ENCODE data around the gene THEM4. TPM values are rescaled to one million over a fixed set of nuclear protein-coding genes. Genes with fewer than 3 reads are reported as not detected.
"Not testable (repeated sequence)": the region's sequence is repeated elsewhere in the genome, so short reads cannot be mapped to it uniquely, and the experiment has no call there.

THEM4 gene
- total and polyA plus RNA-seq, 7 donors = 10.1 to 20.4 (median 13.8) TPM

GRCh38 chr1:151855933-151856332, 53.4 kb downstream of the THEM4 start:
- H3K9me3 ChIP-seq = no peaks in the 10 kb centered on the region
- H3K36me3 ChIP-seq (ENCODE audit: insufficient read depth in 1 of 2, low read depth in 1 of 2) = no peaks in the 10 kb centered on the region
- intact Hi-C loops (cut with DNase I) = no loop called here
- 63 to 74% (median 64%) methylated on average over 4 of the region's 4 CpGs for WGBS, 3 donors
- no peak overlapping the region for H3K4me3 ChIP-seq
- H3K27me3 ChIP-seq (ENCODE audit: insufficient read depth in 3 of 3, low read length in 2 of 3) = peaks cover 0 to 4% (median 2%) of the 10 kb centered on the region in 3 donors
- H3K4me1 ChIP-seq = no peaks in the 10 kb centered on the region
- no peak for DNase-seq
- TF ChIP-seq CTCF (IDR thresholded peaks at IDR 0.05) = no peak
- ATAC-seq = no peak
- no peak overlapping the region for H3K27ac ChIP-seq

- ATAC-seq; DNase-seq; H3K9me3 ChIP-seq; H3K4me1 ChIP-seq; H3K27me3 ChIP-seq (ENCODE audit: insufficient read depth in 3 of 3, low read length in 2 of 3); H3K4me3 ChIP-seq; intact Hi-C loops (cut with DNase I); H3K27ac ChIP-seq; H3K36me3 ChIP-seq (ENCODE audit: insufficient read depth in 1 of 2, low read depth in 1 of 2): not testable (repeated sequence)
- 54 to 78% (median 58%) methylated on average over 8 of the region's 8 CpGs for WGBS, 3 donors
These were observed 53.8 kb downstream of the THEM4 start for GRCh38 chr1:151855516-151855915.

DNA sequence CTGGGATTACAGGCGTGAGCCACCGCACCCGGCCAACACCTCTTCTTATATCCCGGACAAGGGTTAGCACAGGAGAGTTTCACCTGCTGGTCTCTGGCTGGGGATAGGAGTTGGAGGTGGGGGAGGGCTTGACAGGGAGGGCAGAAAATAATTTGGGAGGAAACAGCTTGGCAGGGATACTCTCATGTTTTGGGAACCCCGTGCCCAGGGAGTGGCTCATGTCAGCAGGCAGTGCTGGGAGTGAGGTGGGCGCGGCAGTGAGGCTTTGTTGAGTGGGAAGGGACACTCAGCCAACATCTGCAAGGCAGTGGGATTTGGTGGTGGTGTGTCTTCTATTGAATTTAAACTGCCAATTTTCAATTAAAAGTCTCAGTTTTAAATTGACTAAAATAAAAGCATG, 54.7 kb downstream of the THEM4 start:
- no peaks in the 10 kb centered on the region for H3K4me1 ChIP-seq
- H3K9me3 ChIP-seq = no peaks in the 10 kb centered on the region
- H3K27me3 ChIP-seq (ENCODE audit: insufficient read depth in 3 of 3, low read length in 2 of 3) = peaks cover 0 to 13% (median 7%) of the 10 kb centered on the region in 3 donors
- 78 to 85% (median 79%) methylated on average over 7 of the region's 7 CpGs for WGBS, 3 donors
- TF ChIP-seq CTCF (IDR thresholded peaks at IDR 0.05) = no peak
- H3K27ac ChIP-seq = no peak overlapping the region
- no peak overlapping the region for H3K4me3 ChIP-seq
- no peaks in the 10 kb centered on the region for H3K36me3 ChIP-seq (ENCODE audit: insufficient read depth in 1 of 2, low read depth in 1 of 2)
- DNase-seq = no peak
- intact Hi-C loops (cut with DNase I) = no loop called here
- ATAC-seq = no peak

DNA sequence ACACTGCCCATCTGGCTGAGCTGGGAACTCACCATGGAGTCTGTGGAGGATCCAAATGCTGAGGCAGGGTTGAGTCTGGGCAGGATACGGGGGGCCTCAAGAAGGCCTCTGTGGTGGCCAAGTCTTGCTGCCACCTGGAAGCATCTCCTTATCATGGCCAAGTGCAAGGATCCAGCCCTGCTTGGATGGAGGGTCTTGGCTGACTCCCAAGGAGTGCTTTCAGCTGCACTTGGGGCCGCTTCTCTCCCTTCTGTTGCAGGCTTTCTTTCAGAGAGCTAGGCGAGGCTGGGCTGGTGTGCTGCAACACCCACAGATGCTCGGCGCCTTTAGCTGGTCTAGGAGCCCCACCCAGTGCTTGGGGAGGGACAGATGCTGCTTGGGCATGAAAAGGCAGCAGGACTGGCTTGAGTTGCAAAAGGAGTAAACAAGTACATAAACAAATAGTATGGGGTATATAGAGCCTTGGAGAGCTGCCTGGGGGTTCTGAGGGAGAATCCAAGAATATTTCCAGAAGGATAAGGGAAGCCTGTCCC, 55.8 kb downstream of the THEM4 start, which contains the start of gene THEM5:
TSS of gene THEM5 (minus strand) at position 302 of the 533 bp plus-strand sequence. CDS start at position 155, 147 bp downstream.
- H3K27ac ChIP-seq = no peak within 1 kb of the TSS
- peaks cover 0 to 23% (median 10%) of the 10 kb centered on the region in 3 donors for H3K27me3 ChIP-seq (ENCODE audit: insufficient read depth in 3 of 3, low read length in 2 of 3)
- intact Hi-C loops (cut with DNase I) = no loop called here
- DNase-seq (no peak), ATAC-seq (no peak)
- no peaks in the 10 kb centered on the region for H3K4me1 ChIP-seq
- no peak within 1 kb of the TSS for H3K4me3 ChIP-seq
- TF ChIP-seq CTCF (IDR thresholded peaks at IDR 0.05) = no peak
- no peaks in the 10 kb centered on the region for H3K36me3 ChIP-seq (ENCODE audit: insufficient read depth in 1 of 2, low read depth in 1 of 2)
- WGBS, 3 donors = 70 to 81% (median 77%) methylated on average over 5 of the region's 5 CpGs
- no peaks in the 10 kb centered on the region for H3K9me3 ChIP-seq

- DNase-seq (no peak), ATAC-seq (no peak)
- H3K36me3 ChIP-seq (ENCODE audit: insufficient read depth in 1 of 2, low read depth in 1 of 2) = no peaks in the 10 kb centered on the region
- no peak for TF ChIP-seq CTCF (IDR thresholded peaks at IDR 0.05)
- peaks cover 0 to 30% (median 10%) of the 10 kb centered on the region in 3 donors for H3K27me3 ChIP-seq (ENCODE audit: insufficient read depth in 3 of 3, low read length in 2 of 3)
- H3K9me3 ChIP-seq = no peaks in the 10 kb centered on the region
- H3K27ac ChIP-seq = no peak overlapping the region
- 88 to 90% (median 88%) methylated on average over 4 of the region's 4 CpGs for WGBS, 3 donors
- intact Hi-C loops (cut with DNase I) = no loop called here
- no peak overlapping the region for H3K4me3 ChIP-seq
- H3K4me1 ChIP-seq = no peaks in the 10 kb centered on the region
These were observed 56.6 kb downstream of the THEM4 start for GRCh38 chr1:151852733-151853132.
